HG03354 (cell line): ENCODE data around the gene COLGALT1.

Source experiments
- ATAC-seq: cut with Tn5 transposase; IDR thresholded peaks from one replicate; pipeline ENCODE4 v1.9.1; 2021; ENCODE audit warnings: mild to moderate bottlenecking; ENCODE audit not compliant: unreplicated experiment, poor library complexity, severe bottlenecking

Gene COLGALT1

GRCh38 chr19:17615889-17616685, 60.6 kb downstream of the COLGALT1 start:
- no peak for ATAC-seq

GRCh38 chr19:17616686-17616960, 61.2 kb downstream of the COLGALT1 start:
- no peak for ATAC-seq

GRCh38 chr19:17616961-17617806, 61.7 kb downstream of the COLGALT1 start:
- ATAC-seq: no peak

GRCh38 chr19:17617807-17618192, 62.4 kb downstream of the COLGALT1 start:
- no peak for ATAC-seq

- no peak for ATAC-seq
These were observed 62.9 kb downstream of the COLGALT1 start for GRCh38 chr19:17618281-17618903.

- ATAC-seq: no peak
These were observed 63.5 kb downstream of the COLGALT1 start for GRCh38 chr19:17618936-17619335.

- no peak for ATAC-seq
These were observed 65.2 kb downstream of the COLGALT1 start for GRCh38 chr19:17620696-17621095.

- ATAC-seq: no peak
These were observed 67.9 kb downstream of the COLGALT1 start for GRCh38 chr19:17623224-17623935.

- ATAC-seq: no peak
These were observed 69.0 kb downstream of the COLGALT1 start for GRCh38 chr19:17624314-17624991.

- ATAC-seq: no peak
These were observed 69.6 kb downstream of the COLGALT1 start for GRCh38 chr19:17625043-17625442.

- ATAC-seq: no peak
These were observed 70.5 kb downstream of the COLGALT1 start for GRCh38 chr19:17625980-17626379.

- ATAC-seq: no peak
These were observed 71.1 kb downstream of the COLGALT1 start for GRCh38 chr19:17626456-17627015.

GRCh38 chr19:17627161-17627560, 71.7 kb downstream of the COLGALT1 start:
- ATAC-seq: no peak

- no peak for ATAC-seq
These were observed 72.5 kb downstream of the COLGALT1 start for GRCh38 chr19:17627921-17628320.

GRCh38 chr19:17629760-17630159, 74.3 kb downstream of the COLGALT1 start:
- ATAC-seq: no peak

- no peak for ATAC-seq
These were observed 77.1 kb downstream of the COLGALT1 start for GRCh38 chr19:17632577-17632976.
